SJSA1 (cell line): Measurements from ENCODE around the gene MRGPRE. TPM values are rescaled to one million over a fixed set of nuclear protein-coding genes. Genes with fewer than 3 reads are reported as not detected.

Experiments used
- DNase-seq, 2 experiments: peaks; one replicate each; pipeline ENCODE4 v3.0.0-alpha.2; 2015 to 2020; ENCODE audit warnings: low spot score in 2 of 2, low read depth in 1 of 2
- H3K27ac ChIP-seq: fragments of 250-450 bp; sonication (Bioruptor Pico); 2 replicates; pipeline ENCODE4 v1.5.1; 2020; ENCODE audit warnings: mild to moderate bottlenecking, moderate library complexity
- H3K27me3 ChIP-seq: fragments of 250-450 bp; sonication (Bioruptor Pico); replicated peaks from 2 replicates; pipeline ENCODE4 v1.5.1; 2020; ENCODE audit warnings: mild to moderate bottlenecking, moderate library complexity
- H3K36me3 ChIP-seq: fragments of 250-450 bp; sonication (Bioruptor Pico); 2 replicates; pipeline ENCODE4 v1.5.1; 2020; ENCODE audit warnings: mild to moderate bottlenecking
- H3K4me1 ChIP-seq: fragments of 250-450 bp; sonication (Bioruptor Pico); replicated peaks from 2 replicates; pipeline ENCODE4 v1.6.1; 2021; ENCODE audit warnings: mild to moderate bottlenecking
- H3K4me3 ChIP-seq: fragments of 250-450 bp; sonication (Bioruptor Pico); 2 replicates; pipeline ENCODE4 v1.5.1; 2020; ENCODE audit warnings: mild to moderate bottlenecking
- H3K9me3 ChIP-seq: fragments of 250-450 bp; sonication (Bioruptor Pico); replicated peaks from 2 replicates; pipeline ENCODE4 v1.5.1; 2020; ENCODE audit warnings: mild to moderate bottlenecking
- total RNA-seq: library from RNA; depleted of rRNA; stranded (reverse); fragments of >200 nt; shearing (Covaris generic); gene quantifications from 2 replicates; pipeline ENCODE4 v1.2.3, GENCODE V29; 2014

MRGPRE gene
- total RNA-seq, 1 experiment from 2014 or later: not detected

DNA sequence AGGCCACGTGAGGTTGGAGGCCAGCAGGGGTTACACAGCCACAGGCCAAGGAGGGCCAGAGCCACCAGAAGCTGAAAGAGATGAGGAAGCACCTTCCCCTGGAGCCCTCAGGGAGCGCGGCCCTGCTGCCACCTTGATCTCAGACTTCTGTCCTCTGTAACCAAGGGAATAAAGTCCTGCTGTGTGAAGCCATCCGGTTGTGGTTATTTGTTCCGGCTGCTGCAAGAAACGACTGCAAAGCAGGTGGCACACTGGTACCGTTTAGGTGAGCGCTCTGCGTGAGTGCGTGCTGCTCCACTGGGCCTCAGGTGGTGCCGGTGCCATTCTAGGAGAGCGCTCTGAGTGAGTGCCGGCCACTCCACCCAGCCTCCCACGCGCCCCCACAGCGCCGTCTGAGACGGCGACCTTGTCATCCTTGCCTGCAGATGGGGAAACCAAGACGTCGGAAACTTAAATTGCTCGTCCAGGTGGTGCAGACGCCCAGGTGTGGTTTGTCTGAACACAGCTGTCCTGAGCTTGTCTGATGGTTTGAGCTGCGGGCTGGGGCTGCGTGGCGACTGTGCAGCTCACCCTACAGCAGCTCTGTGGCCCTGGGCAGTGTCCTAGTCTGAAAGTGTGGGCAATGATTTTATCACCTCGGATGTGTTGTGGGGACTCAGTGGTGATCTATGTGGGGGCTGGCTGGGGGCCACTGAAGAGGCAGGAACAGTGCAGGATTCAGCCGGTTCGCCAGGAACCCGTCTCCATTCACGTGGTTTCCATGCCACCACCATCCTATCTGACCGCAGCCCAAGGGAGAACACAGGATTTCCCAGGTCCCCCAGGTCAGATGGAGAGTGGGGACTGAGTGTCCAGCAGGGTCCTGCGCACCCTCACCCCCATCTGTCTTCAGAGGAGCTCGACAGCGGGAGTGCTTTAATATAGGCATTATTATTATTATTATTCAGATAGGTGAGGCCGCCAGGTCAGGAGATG is 9.0 kb downstream of the MRGPRE start:
- no peak for DNase-seq
- Histone ChIP-seq H3K27ac (no peak overlapping the region), H3K4me3 (no peak overlapping the region), H3K36me3 (no peaks in the 10 kb centered on the region), H3K4me1 (no peaks in the 10 kb centered on the region), H3K9me3 (no peaks in the 10 kb centered on the region), H3K27me3 (peaks cover 96% of the 10 kb centered on the region)

DNA sequence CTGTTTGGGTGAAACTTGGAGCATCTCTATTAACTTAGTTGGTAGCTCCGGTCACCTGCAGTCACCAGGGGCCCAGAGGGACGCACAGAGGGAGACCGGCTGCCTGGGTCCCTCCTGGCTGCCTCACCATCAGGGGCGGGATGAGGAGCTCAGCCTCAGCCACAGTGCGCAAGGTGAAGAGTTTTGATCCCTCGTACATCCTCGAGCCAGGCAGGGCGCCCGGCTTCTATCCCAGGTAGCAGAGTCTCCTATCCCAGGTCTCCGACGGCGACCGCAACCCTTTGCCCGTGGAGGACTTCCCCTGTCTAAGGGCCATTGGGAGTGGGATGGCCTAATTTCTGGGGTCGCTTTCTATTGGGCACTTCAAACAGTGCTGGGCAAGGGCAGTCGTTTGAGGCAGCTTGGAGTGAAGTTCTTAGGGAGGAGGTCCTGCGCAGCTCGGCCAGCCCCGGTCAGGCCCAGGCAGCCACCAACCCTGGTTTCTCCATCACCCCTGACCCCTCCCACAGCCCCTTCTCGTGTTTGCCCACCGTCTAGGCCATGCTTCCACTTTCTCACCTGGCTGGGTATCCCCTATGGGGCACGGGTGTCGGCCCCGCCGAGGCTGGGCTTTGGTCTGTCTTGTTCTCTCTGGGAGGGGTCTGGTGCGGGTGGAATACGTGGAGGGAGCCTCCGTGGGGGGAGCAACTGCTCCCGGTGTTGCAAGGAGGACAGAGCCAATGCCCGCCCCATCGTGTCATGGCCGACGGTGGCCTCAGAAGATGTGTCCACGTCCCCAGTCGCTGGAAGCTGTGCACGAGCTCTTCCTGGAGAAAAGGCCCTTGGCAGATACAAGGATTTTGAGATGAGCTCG is 10.0 kb downstream of the MRGPRE start:
- Histone ChIP-seq H3K4me1 (no peaks in the 10 kb centered on the region), H3K4me3 (no peak overlapping the region), H3K9me3 (no peaks in the 10 kb centered on the region), H3K27ac (no peak overlapping the region), H3K36me3 (no peaks in the 10 kb centered on the region), H3K27me3 (peaks cover 89% of the 10 kb centered on the region)
- peak in 1 of 2 experiments; percentile 49 for DNase-seq

DNA sequence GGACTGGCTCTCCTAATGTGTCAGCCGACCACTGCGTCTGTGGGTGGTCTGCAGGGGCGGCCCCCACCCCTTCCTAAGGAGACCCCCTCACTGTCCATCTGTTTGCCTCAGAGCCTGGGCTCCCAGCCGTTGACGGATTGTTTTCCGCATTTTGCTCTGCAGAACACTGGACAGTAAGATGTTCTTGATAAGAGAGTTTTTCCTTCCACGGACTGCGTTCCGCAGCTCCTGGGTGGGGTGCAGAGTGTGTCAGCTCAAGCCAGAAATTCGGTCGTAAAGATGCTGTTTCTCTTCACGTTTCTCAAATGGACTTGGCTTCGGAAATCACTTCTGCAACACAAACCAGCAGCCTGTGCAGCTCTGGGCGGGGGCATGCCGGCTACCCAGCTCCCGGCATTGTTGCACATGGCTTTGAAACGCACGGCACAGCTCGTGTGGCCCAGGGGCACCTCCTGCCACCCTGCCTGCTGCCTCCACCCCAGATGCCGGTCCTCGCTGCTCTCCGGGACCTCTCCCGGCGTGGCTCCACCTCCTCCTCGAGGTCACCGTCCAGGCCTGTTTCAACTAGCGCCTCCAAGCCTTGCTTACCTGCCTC is 10.7 kb downstream of the MRGPRE start:
- Histone ChIP-seq H3K27me3 (peaks cover 82% of the 10 kb centered on the region), H3K4me3 (no peak overlapping the region), H3K9me3 (no peaks in the 10 kb centered on the region), H3K4me1 (no peaks in the 10 kb centered on the region), H3K36me3 (no peaks in the 10 kb centered on the region), H3K27ac (no peak overlapping the region)
- DNase-seq: no peak

DNA sequence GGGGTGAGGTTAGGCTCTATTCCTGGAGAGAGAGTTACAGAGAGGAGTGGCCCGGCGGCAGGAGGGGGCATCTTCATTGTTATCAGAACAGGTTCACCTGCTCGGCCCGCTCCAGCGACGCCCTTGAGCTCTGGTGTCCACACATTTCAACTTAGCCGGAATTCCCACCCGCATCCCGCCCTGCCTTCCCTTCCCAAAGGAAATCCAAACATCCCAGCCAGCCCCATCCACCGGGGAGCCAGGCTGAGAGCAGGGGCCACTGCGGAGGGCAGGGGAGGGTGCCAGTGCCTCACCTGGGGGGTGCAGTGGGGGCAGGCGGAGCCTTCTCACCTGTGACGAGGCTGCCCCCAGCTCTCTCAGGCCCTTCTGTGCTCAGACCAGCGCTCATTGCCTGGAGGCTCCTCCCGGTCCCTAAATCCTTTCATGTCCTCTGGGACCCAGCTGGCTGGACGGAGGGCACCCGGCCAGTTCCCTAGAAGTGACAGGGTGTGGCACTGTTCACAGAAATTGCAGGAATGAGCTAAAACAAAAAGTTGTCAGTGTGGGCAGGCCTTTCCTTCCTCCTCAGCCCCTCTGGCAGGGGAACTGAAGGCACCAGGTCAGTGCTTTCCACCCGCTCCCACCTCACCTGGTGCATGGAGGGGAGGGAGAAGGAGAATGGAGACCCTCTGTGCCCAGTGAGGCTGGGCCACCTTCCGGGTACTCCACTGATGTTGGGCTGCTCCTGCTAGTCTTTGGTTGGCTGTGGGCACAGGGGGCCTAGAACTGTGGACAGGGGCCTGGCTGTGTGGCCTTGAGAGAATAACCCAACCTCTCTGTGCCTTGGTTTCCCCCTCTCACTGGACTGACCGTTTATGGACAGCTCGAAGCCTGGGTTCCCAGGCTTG is 11.5 kb downstream of the MRGPRE start:
- DNase-seq: no peak
- H3K27me3 ChIP-seq: peaks cover 82% of the 10 kb centered on the region
- no peak overlapping the region for H3K4me3 ChIP-seq
- H3K9me3 ChIP-seq: no peaks in the 10 kb centered on the region
- no peaks in the 10 kb centered on the region for H3K4me1 ChIP-seq
- no peaks in the 10 kb centered on the region for H3K36me3 ChIP-seq
- H3K27ac ChIP-seq: no peak overlapping the region

DNA sequence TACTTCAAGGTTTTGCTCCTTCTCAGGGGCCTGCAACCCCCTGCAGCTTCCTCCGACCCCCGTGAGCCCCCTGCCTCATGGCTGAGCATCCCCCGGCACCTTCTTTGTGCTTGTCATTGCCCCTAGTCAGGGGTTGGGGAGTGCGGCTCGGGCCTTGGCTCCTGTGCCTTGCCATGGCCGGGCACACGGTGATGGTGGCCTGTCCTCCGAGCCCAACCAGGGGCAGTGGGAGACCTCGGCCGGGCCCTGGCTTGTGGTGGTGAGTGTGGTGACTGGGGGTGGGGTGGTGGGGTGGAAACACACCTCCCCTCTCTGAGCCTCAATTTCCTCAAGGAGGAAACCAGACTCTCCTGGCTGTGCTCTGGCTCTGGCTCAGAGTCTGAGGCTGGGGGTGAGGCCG is 12.1 kb downstream of the MRGPRE start:
- Histone ChIP-seq H3K4me1 (no peaks in the 10 kb centered on the region), H3K27me3 (peaks cover 79% of the 10 kb centered on the region), H3K9me3 (no peaks in the 10 kb centered on the region), H3K27ac (no peak overlapping the region), H3K4me3 (no peak overlapping the region), H3K36me3 (no peaks in the 10 kb centered on the region)
- DNase-seq: no peak

DNA sequence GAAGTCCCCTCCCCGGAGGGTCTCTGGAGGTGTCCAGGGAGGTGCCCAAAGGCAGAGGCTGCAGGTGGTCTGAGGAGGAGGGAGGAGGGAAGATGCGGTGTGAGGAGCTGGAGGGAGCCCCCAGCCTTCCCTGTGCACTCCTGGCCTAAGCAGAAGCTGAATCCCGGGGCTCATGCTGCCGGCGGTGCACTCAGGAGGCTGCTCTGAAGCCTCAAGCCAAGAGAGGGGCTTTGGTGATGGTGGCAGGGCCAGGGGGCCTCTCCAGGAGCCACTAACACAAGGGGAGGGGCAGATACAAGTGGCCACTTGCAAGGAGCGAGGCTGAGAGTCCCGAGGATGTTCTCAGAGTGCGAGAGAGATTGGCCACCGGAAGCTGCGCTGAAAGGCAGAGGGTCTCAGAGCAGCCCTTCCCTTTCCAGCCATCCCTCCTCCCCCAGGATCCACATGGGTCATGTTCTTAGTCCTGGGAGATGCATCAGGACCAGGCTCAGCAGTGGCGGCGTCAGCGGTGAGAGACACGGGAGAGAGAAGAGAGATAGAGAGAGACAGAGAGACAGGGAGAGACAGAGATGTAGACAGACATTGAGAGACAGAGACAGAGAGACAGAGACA is 12.8 kb downstream of the MRGPRE start:
- DNase-seq: no peak
- H3K4me1 ChIP-seq: no peaks in the 10 kb centered on the region
- peaks cover 72% of the 10 kb centered on the region for H3K27me3 ChIP-seq

DNA sequence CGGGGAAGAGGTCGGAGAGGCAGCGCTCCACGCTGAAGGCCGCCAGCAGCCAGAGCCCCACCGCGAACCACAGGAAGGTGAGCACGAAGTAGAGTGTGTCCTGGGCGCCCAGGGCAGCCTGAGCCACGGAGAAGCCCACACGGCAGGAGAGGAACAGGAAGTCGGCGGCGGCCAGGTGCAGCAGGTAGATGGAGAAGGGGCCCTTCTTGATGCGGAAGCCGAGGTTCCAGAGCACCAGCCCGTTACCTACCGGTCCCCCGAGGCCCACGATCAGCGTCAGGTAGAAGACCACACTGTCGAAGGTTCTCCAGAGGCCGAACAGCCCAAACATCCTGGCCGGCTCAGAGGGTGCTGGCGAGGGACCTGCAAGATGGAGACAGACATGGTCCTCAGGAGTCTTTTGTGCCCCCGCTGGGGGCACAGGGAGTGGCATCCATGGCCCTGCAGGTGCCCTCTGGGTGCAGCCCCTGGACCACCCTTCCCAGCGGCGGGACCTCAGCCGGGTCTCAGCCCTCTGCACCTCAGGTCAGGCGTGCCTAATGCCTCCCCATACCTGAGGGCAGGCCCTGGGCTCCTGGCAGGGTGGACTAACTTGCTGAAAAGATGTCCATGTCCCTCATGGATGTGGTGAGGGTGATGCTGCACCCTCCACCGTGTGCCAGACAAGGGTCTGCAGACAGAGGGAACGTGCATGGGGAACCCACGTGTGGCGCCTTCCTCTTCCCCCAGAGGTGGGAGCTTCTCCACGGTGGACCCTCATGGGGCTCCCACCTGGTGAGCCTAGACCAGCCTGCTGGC is 13.5 kb downstream of the MRGPRE start, which contains the start of gene MRGPRG:
TSS of gene MRGPRG (minus strand) at position 331 of the 798 bp plus-strand sequence. CDS start at position 331, 0 bp downstream.
- H3K27me3 ChIP-seq: peaks cover 65% of the 10 kb centered on the region
- H3K4me3 ChIP-seq: no peak within 1 kb of the TSS
- no peaks in the 10 kb centered on the region for H3K4me1 ChIP-seq
- no peaks in the 10 kb centered on the region for H3K36me3 ChIP-seq
- H3K9me3 ChIP-seq: no peaks in the 10 kb centered on the region
- no peak for DNase-seq
- no peak within 1 kb of the TSS for H3K27ac ChIP-seq

More for the DNA sequence above, 12.8 kb downstream of the MRGPRE start:
- H3K36me3 ChIP-seq: no peaks in the 10 kb centered on the region
- H3K27ac ChIP-seq: no peak overlapping the region
- H3K9me3 ChIP-seq: no peaks in the 10 kb centered on the region
- H3K4me3 ChIP-seq: no peak overlapping the region

DNA sequence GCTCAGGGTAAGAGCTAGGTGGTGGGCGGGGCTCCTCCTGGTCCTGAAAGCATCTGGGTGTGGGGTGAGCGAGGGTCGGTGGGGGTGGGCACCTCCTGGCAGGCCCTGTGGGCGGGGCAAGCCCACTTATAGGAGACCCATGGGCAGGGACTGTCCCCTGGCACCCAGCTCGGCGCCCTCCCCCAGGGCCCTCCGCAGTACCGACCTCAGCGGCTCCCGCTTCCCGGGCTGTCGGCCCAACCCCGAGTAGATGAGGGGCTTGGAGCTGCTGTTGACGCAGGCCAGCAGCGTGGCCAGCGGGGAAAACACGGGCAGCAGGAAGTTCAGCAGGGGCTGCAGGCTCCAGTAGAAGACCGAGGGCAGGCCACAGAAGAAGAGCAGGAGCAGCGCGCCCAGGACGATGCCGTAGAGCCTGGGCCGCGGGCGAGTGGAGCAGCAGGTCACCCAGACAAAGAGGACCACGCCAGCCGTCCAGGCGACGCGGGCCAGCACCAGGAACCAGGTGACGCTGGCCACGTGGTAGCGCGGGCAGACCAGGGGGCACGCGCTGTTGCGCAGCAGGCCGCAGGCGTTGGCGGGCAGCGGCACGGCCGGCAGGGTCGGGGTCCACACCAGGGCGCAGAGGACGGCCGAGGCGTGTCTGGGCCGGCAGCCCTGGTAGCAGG is 14.3 kb downstream of the MRGPRE start:
- Histone ChIP-seq H3K4me1 (no peaks in the 10 kb centered on the region), H3K36me3 (no peaks in the 10 kb centered on the region), H3K4me3 (no peak overlapping the region), H3K27me3 (peaks cover 57% of the 10 kb centered on the region), H3K9me3 (no peaks in the 10 kb centered on the region), H3K27ac (no peak overlapping the region)
- DNase-seq: no peak

DNA sequence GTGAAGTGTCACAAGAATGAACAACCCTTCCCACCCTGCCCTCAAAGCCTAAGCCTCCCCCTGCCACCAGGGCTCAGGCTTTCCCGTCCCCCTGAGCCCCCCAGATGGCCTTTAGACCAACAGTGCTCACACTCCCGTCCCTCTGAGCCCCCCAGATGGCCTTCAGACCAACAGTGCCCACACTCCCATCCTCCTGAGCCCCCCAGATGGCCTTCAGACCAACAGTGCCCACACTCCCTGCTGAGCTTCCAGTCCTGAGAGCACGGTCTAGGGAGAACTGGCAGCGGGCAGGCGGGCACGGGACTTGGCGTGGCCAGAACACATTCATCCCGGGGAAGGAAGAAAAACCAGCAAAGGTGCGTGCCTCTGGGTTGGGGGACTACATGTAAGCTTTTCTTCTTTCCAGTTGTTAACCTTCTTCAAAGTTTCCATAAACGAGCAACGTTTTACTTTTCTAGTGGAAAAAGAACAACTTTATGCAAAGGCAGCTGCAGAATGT is 16.1 kb downstream of the MRGPRE start:
- no peak for DNase-seq
- Histone ChIP-seq H3K36me3 (no peaks in the 10 kb centered on the region), H3K27me3 (peaks cover 41% of the 10 kb centered on the region), H3K4me1 (no peaks in the 10 kb centered on the region), H3K4me3 (no peak overlapping the region), H3K9me3 (no peaks in the 10 kb centered on the region), H3K27ac (no peak overlapping the region)

DNA sequence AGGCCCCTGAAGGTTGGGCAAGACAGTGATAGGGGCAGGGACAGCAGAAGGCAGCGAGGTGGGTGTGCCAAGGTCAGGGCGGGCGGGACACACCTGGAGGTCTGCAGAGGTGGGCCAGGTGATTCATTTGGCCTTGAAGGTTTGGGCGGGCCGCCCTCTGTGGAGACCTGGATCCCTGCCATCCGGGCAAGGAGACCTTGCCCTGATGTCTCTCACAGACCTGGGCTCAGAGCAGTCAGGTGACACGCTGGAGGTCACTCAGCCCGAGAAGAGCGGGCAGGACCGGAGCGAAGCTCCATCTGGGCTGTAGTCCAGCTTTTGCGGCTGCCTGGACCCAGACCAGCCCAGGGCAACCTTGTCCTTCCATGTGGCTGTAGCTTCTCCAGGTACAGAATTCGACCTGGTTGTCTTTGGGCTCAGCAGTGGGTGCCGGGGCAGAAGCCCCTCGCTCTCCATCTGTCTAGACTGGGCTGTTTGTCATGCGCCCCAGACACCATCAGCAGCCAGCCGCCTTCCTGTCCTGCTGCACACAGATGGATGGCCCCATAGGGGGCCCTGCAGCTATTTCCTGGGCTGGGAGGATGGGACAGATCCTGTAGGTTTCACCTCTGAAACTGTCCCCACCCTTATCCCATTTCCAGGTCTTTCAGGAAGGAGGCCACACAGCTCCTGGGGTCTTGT is 16.7 kb downstream of the MRGPRE start:
- peaks cover 35% of the 10 kb centered on the region for H3K27me3 ChIP-seq
- DNase-seq: no peak

DNA sequence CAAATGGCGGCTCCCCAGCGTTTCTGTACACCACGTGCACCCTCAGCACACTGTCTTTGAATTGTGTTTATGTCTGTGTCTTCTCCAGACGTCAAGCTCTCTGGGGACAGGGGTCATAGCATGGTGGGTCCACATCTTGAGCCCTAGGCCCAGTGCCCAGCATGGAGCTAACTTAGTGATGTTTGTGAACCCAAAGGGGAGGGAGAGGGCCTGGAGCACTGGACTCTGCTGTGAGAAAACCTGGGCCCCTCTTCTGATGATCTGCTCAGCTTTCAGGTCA is 17.9 kb downstream of the MRGPRE start:
- H3K27ac ChIP-seq: no peak overlapping the region
- no peak for DNase-seq
- H3K4me3 ChIP-seq: no peak overlapping the region
- H3K4me1 ChIP-seq: no peaks in the 10 kb centered on the region
- H3K27me3 ChIP-seq: peaks cover 24% of the 10 kb centered on the region
- H3K9me3 ChIP-seq: no peaks in the 10 kb centered on the region
- H3K36me3 ChIP-seq: no peaks in the 10 kb centered on the region

More for the DNA sequence above, 16.7 kb downstream of the MRGPRE start:
- H3K36me3 ChIP-seq: no peaks in the 10 kb centered on the region
- H3K27ac ChIP-seq: no peak overlapping the region
- H3K9me3 ChIP-seq: no peaks in the 10 kb centered on the region
- no peaks in the 10 kb centered on the region for H3K4me1 ChIP-seq
- no peak overlapping the region for H3K4me3 ChIP-seq
